Measurements from ENCODE around the gene SH3BP5L.

- TF ChIP-seq POLR2A (IDR thresholded peaks at IDR 0.05) = no peak
- TF ChIP-seq CTCF (IDR thresholded peaks at IDR 0.05) = no peak
- TF ChIP-seq EP300 (IDR thresholded peaks at IDR 0.05) = no peak
- TF ChIP-seq POLR2AphosphoS5 (IDR thresholded peaks at IDR 0.05) = no peak
Observed at GRCh38 chr1:248848602-248849001, 22.9 kb upstream of the SH3BP5L start.
